K562 (cell line): ENCODE data around the gene ACSM6. TPM values are rescaled to one million over a fixed set of nuclear protein-coding genes. Genes with fewer than 3 reads are reported as not detected.

Source experiments
- ATAC-seq: fragments of 200-7000 bp; cut with Tn5 transposase; 3 replicates; pipeline ENCODE4 v1.9.1; 2020; ENCODE audit warnings: moderate library complexity
- BruUV-seq: library from RNA; stranded (reverse); fragments of 400-500 nt; replicated peaks from 2 replicates; lab custom pipeline; 2021; lab: Mats Ljungman, UMichigan
- CTCF ChIA-PET: fragments of 300-600 bp; formaldehyde crosslinking; extraction: SDS; loops from one replicate; lab custom pipeline; 2021; ENCODE audit warnings: low intra/inter-chr PET ratio; lab: Yijun Ruan, JAX
- POLR2A ChIA-PET: fragments of 300-600, 350-650 bp; sonication (Branson Sonifier 250); formaldehyde crosslinking; extraction: SDS; loops from one replicate; lab custom pipeline; 2021; ENCODE audit warnings: antibody characterized with exemption, inconsistent platforms; lab: Yijun Ruan, JAX
- DNase-seq, 4 experiments: peaks; one replicate each; pipeline versions ENCODE4 v3.0.0 to v3.0.0-alpha.2; 2011 to 2018; ENCODE audit warnings: low spot score in 3 of 4, mixed read lengths in 3 of 4; ENCODE audit errors: extremely low read depth in 1 of 4
- FAIRE-seq: peaks from 2 replicates; lab custom pipeline; 2011; peaks lifted over from hg19 to GRCh38; lab: Jason Lieb, UNC
- H2AFZ ChIP-seq: 2 replicates; pipeline ENCODE4 v1.6.0; 2011; ENCODE audit warnings: low read depth, low read length, control low read depth, inconsistent platforms
- H3K27ac ChIP-seq: fragments of 200-600 bp; 3 replicates; pipeline ENCODE4 v1.8.0; 2011; ENCODE audit warnings: low read depth, mild to moderate bottlenecking, control low read depth, inconsistent platforms, low read length, moderate library complexity, mixed read lengths; ENCODE audit errors: extremely low read depth
- H3K27me3 ChIP-seq, 2 experiments: fragments of 300-600 bp in 1 of 2; 2 replicates in 1 of 2; 3 replicates in 1 of 2; pipeline versions ENCODE4 v1.6.0 to v1.8.0; 2011; ENCODE audit warnings: inconsistent platforms in 2 of 2, low read length in 2 of 2, mild to moderate bottlenecking in 1 of 2, mixed read lengths in 1 of 2, moderate library complexity in 1 of 2; ENCODE audit not compliant: control insufficient read depth in 2 of 2, insufficient read depth in 2 of 2
- H3K36me3 ChIP-seq: fragments of 300-600 bp; 3 replicates; pipeline ENCODE4 v1.8.0; 2011; ENCODE audit warnings: mild to moderate bottlenecking, low read length, inconsistent platforms; ENCODE audit not compliant: control insufficient read depth, insufficient read depth
- H3K4me1 ChIP-seq, 2 experiments: fragments of 200-600 bp in 1 of 2; replicated peaks in 1 of 2; 2 replicates in 1 of 2; 3 replicates in 1 of 2; pipeline versions ENCODE4 v1.5.1 to v1.8.0; 2011; ENCODE audit warnings: inconsistent platforms in 2 of 2, low read length in 2 of 2, mild to moderate bottlenecking in 1 of 2, mixed read lengths in 1 of 2, moderate library complexity in 1 of 2; ENCODE audit not compliant: control insufficient read depth in 2 of 2, insufficient read depth in 2 of 2
- H3K4me2 ChIP-seq: 2 replicates; pipeline ENCODE4 v1.6.1; 2011; ENCODE audit warnings: low read length, control low read depth, inconsistent platforms, mixed read lengths; ENCODE audit not compliant: insufficient read depth
- H3K4me3 ChIP-seq: fragments of 200-600 bp; sonication (generic), shearing (Covaris generic); 2 replicates; pipeline ENCODE4 v1.5.1; 2016; ENCODE audit warnings: control low read depth, inconsistent platforms
- H3K79me2 ChIP-seq: fragments of 200-600 bp; 3 replicates; pipeline ENCODE4 v1.8.0; 2011; ENCODE audit warnings: low read length, inconsistent platforms; ENCODE audit not compliant: control insufficient read depth, insufficient read depth
- H3K9ac ChIP-seq, 2 experiments: 2 replicates each; pipeline versions ENCODE4 v1.6.0 to v1.6.1; 2011; ENCODE audit warnings: low read depth in 2 of 2, low read length in 2 of 2, control low read depth in 1 of 2, inconsistent platforms in 1 of 2, mild to moderate bottlenecking in 1 of 2, mixed read lengths in 1 of 2; ENCODE audit not compliant: insufficient read depth in 1 of 2
- H3K9me1 ChIP-seq: one replicate; pipeline ENCODE4 v1.6.0; 2011; ENCODE audit warnings: inconsistent platforms, mild to moderate bottlenecking, low read length, moderate library complexity; ENCODE audit not compliant: control insufficient read depth, insufficient read depth
- H3K9me3 ChIP-seq: replicated peaks from 2 replicates; pipeline ENCODE4 v1.5.1; 2011; ENCODE audit warnings: low read depth, low read length, inconsistent platforms; ENCODE audit not compliant: control insufficient read depth, insufficient read depth
- H4K20me1 ChIP-seq: replicated peaks from 2 replicates; pipeline ENCODE4 v1.6.1; 2011; ENCODE audit warnings: low read length, inconsistent platforms, mixed read lengths; ENCODE audit not compliant: control insufficient read depth, insufficient read depth
- DNMT1 ChIP-seq: fragments of 450-650 bp; IDR thresholded peaks from 2 replicates; pipeline ENCODE4 v1.6.1; 2016; ENCODE audit warnings: antibody characterized with exemption, mild to moderate bottlenecking
- FOXJ2 ChIP-seq: fragments of 200-800 bp; sonication (Bioruptor generic); IDR thresholded peaks from 2 replicates; pipeline ENCODE4 v1.6.1; 2016; ENCODE audit warnings: missing genetic modification characterization, missing compliant biosample characterization
- GATAD2B ChIP-seq: fragments of 450-650 bp; IDR thresholded peaks from 2 replicates; pipeline ENCODE4 v1.6.1; 2017; ENCODE audit warnings: mild to moderate bottlenecking, borderline replicate concordance
- ILK ChIP-seq: fragments of 450-650 bp; IDR thresholded peaks from 2 replicates; pipeline ENCODE4 v1.6.1; 2016; ENCODE audit warnings: missing genetic modification characterization, low read depth, mild to moderate bottlenecking, missing compliant biosample characterization, moderate library complexity, borderline replicate concordance
- PHF21A ChIP-seq: fragments of 450-650 bp; IDR thresholded peaks from 2 replicates; pipeline ENCODE4 v1.6.1; 2017; ENCODE audit warnings: low read depth, borderline replicate concordance
- RB1 ChIP-seq: fragments of 450-650 bp; IDR thresholded peaks from 2 replicates; pipeline ENCODE4 v1.6.1; 2017; ENCODE audit warnings: low read depth, mild to moderate bottlenecking
- ZBTB1 ChIP-seq: sonication (generic); formaldehyde crosslinking; IDR thresholded peaks from 2 replicates; pipeline ENCODE4 v1.8.1; 2023; ENCODE audit warnings: missing genetic modification reagents, low read depth, mild to moderate bottlenecking, borderline replicate concordance
- ZFPM2 ChIP-seq: fragments of 250-450 bp; sonication (Bioruptor Pico); IDR thresholded peaks from 2 replicates; pipeline ENCODE4 v1.5.1; 2022; ENCODE audit warnings: mild to moderate bottlenecking
- ZNF217 ChIP-seq: sonication (generic); formaldehyde crosslinking; IDR thresholded peaks from 2 replicates; pipeline ENCODE4 v1.8.0; 2022; ENCODE audit warnings: mild to moderate bottlenecking, missing genetic modification reagents
- ZNF232 ChIP-seq: sonication (generic); formaldehyde crosslinking; IDR thresholded peaks from 2 replicates; pipeline ENCODE4 v1.8.0; 2022; ENCODE audit warnings: mild to moderate bottlenecking, missing genetic modification reagents
- WGBS: fragments of 100-300 bp; shearing (Covaris generic); methylation state at CpG from one replicate; pipeline ENCODE4 v1.1.6; 2016; ENCODE audit warnings: low coverage, mixed read lengths; ENCODE audit not compliant: insufficient coverage; ENCODE audit errors: missing lambda C conversion rate; 5-methylcytosine and 5-hydroxymethylcytosine counted together
- in situ Hi-C: fragments of 300-500 bp; cut with MboI; formaldehyde crosslinking; loops from 4 replicates; pipeline ENCODE4 v1.15.0; 2018; ENCODE audit warnings: inconsistent platforms, mixed read lengths
- intact Hi-C: fragments of 100-400 bp; cut with micrococcal nuclease; formaldehyde crosslinking; loops from 2 replicates; pipeline ENCODE4 v1.14.2; 2022
- polyA plus RNA-seq, 8 experiments: library from polyadenylated mRNA; depleted of rRNA in 4 of 8; stranded (reverse) in 5 of 8; unstranded in 3 of 8; fragments of >200 nt; fragmentation: Nextera tagmentation in 2 of 8; fragmentation: Illumina TruSeq in 1 of 8; extraction: Ambion mirVana in 2 of 8; extraction: Trizol in 1 of 8; gene quantifications; 2 replicates each; pipeline versions ENCODE4 v1.2.1 to v1.2.3, GENCODE V29; 2011 to 2014; ENCODE audit warnings: inconsistent platforms in 1 of 8, missing spikeins in 1 of 8
- total RNA-seq, 7 experiments: library from RNA; depleted of rRNA in 6 of 7; stranded (reverse); fragments of >200 nt in 6 of 7; fragmentation: Illumina TruSeq in 2 of 7; extraction: Trizol in 2 of 7; gene quantifications; 2 replicates each; pipeline versions ENCODE4 v1.2.1 to v1.2.3, GENCODE V29; 2011 to 2021; ENCODE audit warnings: low replicate concordance in 1 of 7
- TF ChIP-seq, protein P1 (sequence below): fragments of 450-650 bp; formaldehyde crosslinking; IDR thresholded peaks from 2 replicates; pipeline ENCODE4 v1.4.0; 2022; ENCODE audit warnings: missing genetic modification characterization
- TF ChIP-seq, protein P2 (sequence below): sonication (generic); formaldehyde crosslinking; IDR thresholded peaks from 2 replicates; pipeline ENCODE4 v1.8.1; 2022; ENCODE audit warnings: missing genetic modification reagents
- TF ChIP-seq, protein P3 (sequence below): fragments of 250-450 bp; sonication (Bioruptor Pico); IDR thresholded peaks from 2 replicates; pipeline ENCODE4 v1.5.0; 2021
- TF ChIP-seq, protein P4 (sequence below), 2 experiments: fragments of 250-450 bp in 1 of 2; fragments of 450-650 bp in 1 of 2; sonication (Bioruptor Pico) in 1 of 2; IDR thresholded peaks; 2 replicates each; pipeline versions ENCODE4 v1.6.1 to v1.8.0; 2016 to 2021; ENCODE audit warnings: mild to moderate bottlenecking in 2 of 2, moderate library complexity in 2 of 2, missing compliant biosample characterization in 1 of 2, missing genetic modification characterization in 1 of 2
- TF ChIP-seq, protein P5 (sequence below): fragments of 250-450 bp; sonication (Bioruptor Pico); IDR thresholded peaks from 2 replicates; pipeline ENCODE4 v1.9.0; 2021; ENCODE audit warnings: mild to moderate bottlenecking
- TF ChIP-seq, protein P6 (sequence below): fragments of 450-650 bp; formaldehyde crosslinking; IDR thresholded peaks from 2 replicates; pipeline ENCODE4 v1.4.0; 2022; ENCODE audit warnings: mild to moderate bottlenecking, moderate library complexity

ACSM6 gene
- total and polyA plus RNA-seq, 9 of the 15 experiments (the other 6 are each of a cell fraction or from before 2014, with no cell fraction given), result not detected

DNA sequence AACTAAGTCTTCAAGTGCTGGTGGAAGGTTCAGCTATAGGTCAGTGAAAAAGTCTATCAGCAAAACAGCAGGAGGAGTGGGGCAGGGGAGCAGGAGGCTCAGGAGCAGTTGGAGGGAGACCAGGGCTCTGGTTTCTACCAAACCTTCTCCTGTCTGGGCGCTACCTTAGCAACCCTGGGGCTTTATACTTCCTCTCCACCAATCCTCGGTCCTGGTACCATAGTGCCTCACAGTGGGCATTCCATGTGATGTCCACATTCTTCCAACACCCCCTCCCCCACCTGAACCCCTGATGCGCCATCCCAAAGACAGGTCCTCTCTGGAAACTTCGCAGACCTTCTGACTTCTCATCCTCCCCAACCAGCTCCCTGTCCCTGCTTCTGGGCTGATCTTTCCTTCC, 25.3 kb upstream of the ACSM6 start (continued):
- TF ChIP-seq, protein P1, sequence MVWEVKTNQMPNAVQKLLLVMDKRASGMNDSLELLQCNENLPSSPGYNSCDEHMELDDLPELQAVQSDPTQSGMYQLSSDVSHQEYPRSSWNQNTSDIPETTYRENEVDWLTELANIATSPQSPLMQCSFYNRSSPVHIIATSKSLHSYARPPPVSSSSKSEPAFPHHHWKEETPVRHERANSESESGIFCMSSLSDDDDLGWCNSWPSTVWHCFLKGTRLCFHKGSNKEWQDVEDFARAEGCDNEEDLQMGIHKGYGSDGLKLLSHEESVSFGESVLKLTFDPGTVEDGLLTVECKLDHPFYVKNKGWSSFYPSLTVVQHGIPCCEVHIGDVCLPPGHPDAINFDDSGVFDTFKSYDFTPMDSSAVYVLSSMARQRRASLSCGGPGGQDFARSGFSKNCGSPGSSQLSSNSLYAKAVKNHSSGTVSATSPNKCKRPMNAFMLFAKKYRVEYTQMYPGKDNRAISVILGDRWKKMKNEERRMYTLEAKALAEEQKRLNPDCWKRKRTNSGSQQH (CRISPR knock-in tag), result no peak
- TF ChIP-seq PHF21A, result no peak
- TF ChIP-seq FOXJ2, result no peak

DNA sequence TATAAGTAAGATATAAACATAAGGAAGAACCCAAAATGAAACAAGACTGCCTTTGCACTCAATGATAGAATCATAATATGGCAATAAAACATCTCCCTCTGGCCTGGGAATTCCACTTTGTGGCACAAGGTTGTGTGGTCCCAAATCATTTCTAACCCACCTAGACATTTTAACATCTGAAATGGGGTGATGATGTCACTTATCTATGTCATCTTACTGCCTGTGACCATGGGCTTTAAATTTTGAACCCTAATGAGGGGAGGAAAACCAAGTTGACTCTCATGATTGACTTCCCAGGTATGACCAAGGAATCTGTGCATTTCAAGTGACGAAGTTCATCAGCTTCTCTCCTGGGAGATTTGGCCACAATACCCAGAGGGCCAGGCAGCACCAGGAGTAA, 24.5 kb upstream of the ACSM6 start:
- Histone ChIP-seq H4K20me1 (no peaks in the 10 kb centered on the region), H3K79me2 (no peaks in the 10 kb centered on the region), H3K4me1 (no peaks in the 10 kb centered on the region; a peak in 1 of 5 replicates), H3K9ac (no peak overlapping the region), H2AFZ (no peak overlapping the region), H3K36me3 (no peaks in the 10 kb centered on the region), H3K27me3 (no peaks in the 10 kb centered on the region), H3K27ac (no peak overlapping the region), H3K4me2 (no peak overlapping the region), H3K4me3 (no peak overlapping the region), H3K9me3 (no peaks in the 10 kb centered on the region), H3K9me1 (peaks cover 2% of the 10 kb centered on the region)
- DNase-seq (no peak), ATAC-seq (no peak), FAIRE-seq (no peak)
- 0% methylated on average over 1 of the region's 1 CpG for WGBS
- no TSS peak for BruUV-seq
- no peak for TF ChIP-seq ZBTB1 (CRISPR knock-in tag)
- TF ChIP-seq, protein P2, sequence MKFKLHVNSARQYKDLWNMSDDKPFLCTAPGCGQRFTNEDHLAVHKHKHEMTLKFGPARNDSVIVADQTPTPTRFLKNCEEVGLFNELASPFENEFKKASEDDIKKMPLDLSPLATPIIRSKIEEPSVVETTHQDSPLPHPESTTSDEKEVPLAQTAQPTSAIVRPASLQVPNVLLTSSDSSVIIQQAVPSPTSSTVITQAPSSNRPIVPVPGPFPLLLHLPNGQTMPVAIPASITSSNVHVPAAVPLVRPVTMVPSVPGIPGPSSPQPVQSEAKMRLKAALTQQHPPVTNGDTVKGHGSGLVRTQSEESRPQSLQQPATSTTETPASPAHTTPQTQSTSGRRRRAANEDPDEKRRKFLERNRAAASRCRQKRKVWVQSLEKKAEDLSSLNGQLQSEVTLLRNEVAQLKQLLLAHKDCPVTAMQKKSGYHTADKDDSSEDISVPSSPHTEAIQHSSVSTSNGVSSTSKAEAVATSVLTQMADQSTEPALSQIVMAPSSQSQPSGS (CRISPR knock-in tag), result no peak
- TF ChIP-seq ZNF232 (CRISPR knock-in tag), result no peak
- TF ChIP-seq, protein P3, sequence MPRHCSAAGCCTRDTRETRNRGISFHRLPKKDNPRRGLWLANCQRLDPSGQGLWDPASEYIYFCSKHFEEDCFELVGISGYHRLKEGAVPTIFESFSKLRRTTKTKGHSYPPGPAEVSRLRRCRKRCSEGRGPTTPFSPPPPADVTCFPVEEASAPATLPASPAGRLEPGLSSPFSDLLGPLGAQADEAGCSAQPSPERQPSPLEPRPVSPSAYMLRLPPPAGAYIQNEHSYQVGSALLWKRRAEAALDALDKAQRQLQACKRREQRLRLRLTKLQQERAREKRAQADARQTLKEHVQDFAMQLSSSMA (CRISPR knock-in tag), result no peak
- TF ChIP-seq DNMT1, result no peak
- TF ChIP-seq, protein P4, sequence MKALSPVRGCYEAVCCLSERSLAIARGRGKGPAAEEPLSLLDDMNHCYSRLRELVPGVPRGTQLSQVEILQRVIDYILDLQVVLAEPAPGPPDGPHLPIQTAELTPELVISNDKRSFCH (CRISPR knock-in tag; IDR thresholded peaks at IDR 0.05), result no peak
- TF ChIP-seq, protein P4 (tag; IDR thresholded peaks at IDR 0.05), result no peak
- TF ChIP-seq, protein P5, sequence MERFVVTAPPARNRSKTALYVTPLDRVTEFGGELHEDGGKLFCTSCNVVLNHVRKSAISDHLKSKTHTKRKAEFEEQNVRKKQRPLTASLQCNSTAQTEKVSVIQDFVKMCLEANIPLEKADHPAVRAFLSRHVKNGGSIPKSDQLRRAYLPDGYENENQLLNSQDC (CRISPR knock-in tag), result no peak
- TF ChIP-seq, protein P6, sequence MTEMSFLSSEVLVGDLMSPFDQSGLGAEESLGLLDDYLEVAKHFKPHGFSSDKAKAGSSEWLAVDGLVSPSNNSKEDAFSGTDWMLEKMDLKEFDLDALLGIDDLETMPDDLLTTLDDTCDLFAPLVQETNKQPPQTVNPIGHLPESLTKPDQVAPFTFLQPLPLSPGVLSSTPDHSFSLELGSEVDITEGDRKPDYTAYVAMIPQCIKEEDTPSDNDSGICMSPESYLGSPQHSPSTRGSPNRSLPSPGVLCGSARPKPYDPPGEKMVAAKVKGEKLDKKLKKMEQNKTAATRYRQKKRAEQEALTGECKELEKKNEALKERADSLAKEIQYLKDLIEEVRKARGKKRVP (CRISPR knock-in tag), result no peak
- no peak for TF ChIP-seq ZFPM2
- TF ChIP-seq ZNF217 (CRISPR knock-in tag), result no peak
- no peak for TF ChIP-seq ILK (tag)
- no peak for TF ChIP-seq GATAD2B
- no peak for TF ChIP-seq RB1
- POLR2A ChIA-PET, result no interaction called here
- CTCF ChIA-PET, result no interaction called here
- intact Hi-C loops, result no loop called here
- in situ Hi-C loops, result no loop called here
